GM21390 (cell line): Measurements from ENCODE around the gene EFHC2.
"Not testable (repeated sequence)": the region's sequence is repeated elsewhere in the genome, so short reads cannot be mapped to it uniquely, and the experiment has no call there.

Experiments
- ATAC-seq: cut with Tn5 transposase; IDR thresholded peaks from one replicate; pipeline ENCODE4 v1.9.1; 2021; ENCODE audit not compliant: unreplicated experiment

The EFHC2 gene

GRCh38 chrX:44234116-44234515 lies 109.4 kb downstream of the EFHC2 start:
- ATAC-seq, result no peak

- no peak for ATAC-seq
Observed at GRCh38 chrX:44232081-44232480, 111.4 kb downstream of the EFHC2 start.

GRCh38 chrX:44228621-44229020 lies 114.9 kb downstream of the EFHC2 start:
- ATAC-seq, result no peak

GRCh38 chrX:44227991-44228390 lies 115.5 kb downstream of the EFHC2 start:
- no peak for ATAC-seq

GRCh38 chrX:44225667-44226066 lies 117.8 kb downstream of the EFHC2 start:
- ATAC-seq, result no peak

GRCh38 chrX:44224760-44225159 lies 118.7 kb downstream of the EFHC2 start:
- ATAC-seq, result no peak

- no peak for ATAC-seq
Observed at GRCh38 chrX:44223150-44223549, 120.3 kb downstream of the EFHC2 start.

GRCh38 chrX:44218465-44218864 lies 125.0 kb downstream of the EFHC2 start:
- no peak for ATAC-seq

GRCh38 chrX:44216171-44216570 lies 127.3 kb downstream of the EFHC2 start:
- ATAC-seq, result no peak

- no peak for ATAC-seq
Observed at GRCh38 chrX:44203791-44204190, 139.7 kb downstream of the EFHC2 start.

- ATAC-seq, result no peak
Observed at GRCh38 chrX:44202596-44202995, 140.9 kb downstream of the EFHC2 start.

GRCh38 chrX:44189116-44189515 lies 154.4 kb downstream of the EFHC2 start:
- no peak for ATAC-seq

- not testable (repeated sequence) for ATAC-seq
Observed at GRCh38 chrX:44187915-44188314, 155.6 kb downstream of the EFHC2 start.

- no peak for ATAC-seq
Observed at GRCh38 chrX:44183329-44183728, 160.1 kb downstream of the EFHC2 start.

GRCh38 chrX:44178274-44179053 lies 165.0 kb downstream of the EFHC2 start:
- ATAC-seq, result no peak

- no peak for ATAC-seq
Observed at GRCh38 chrX:44175455-44175854, 168.0 kb downstream of the EFHC2 start.

GRCh38 chrX:44174061-44174460 lies 169.4 kb downstream of the EFHC2 start:
- no peak for ATAC-seq

GRCh38 chrX:44173219-44173618 lies 170.3 kb downstream of the EFHC2 start:
- no peak for ATAC-seq

- ATAC-seq, result no peak
Observed at GRCh38 chrX:44167116-44167515, 176.4 kb downstream of the EFHC2 start.

- no peak for ATAC-seq
Observed at GRCh38 chrX:44162964-44163475, 180.5 kb downstream of the EFHC2 start.

- no peak for ATAC-seq
Observed at GRCh38 chrX:44157858-44158257, 185.6 kb downstream of the EFHC2 start.

GRCh38 chrX:44157283-44157682 lies 186.2 kb downstream of the EFHC2 start:
- no peak for ATAC-seq

GRCh38 chrX:44156726-44157125 lies 186.7 kb downstream of the EFHC2 start:
- ATAC-seq, result no peak
